HL-60/S4 treated with retinoic acid at 250 ng/mL for 4 days and 3 days (cell line): ENCODE measurements around the gene PDE11A.

ENCODE experiments used
- in situ Hi-C: fragments of 300-500 bp; cut with MboI; formaldehyde crosslinking; loops from 2 replicates; pipeline ENCODE4 v1.7.0; 2022; ENCODE audit warnings: low sequenced_read_pairs

The PDE11A gene

GRCh38 chr2:177611310-177611886 lies 461.2 kb downstream of the PDE11A start:
- in situ Hi-C loops: no loop called here

DNA sequence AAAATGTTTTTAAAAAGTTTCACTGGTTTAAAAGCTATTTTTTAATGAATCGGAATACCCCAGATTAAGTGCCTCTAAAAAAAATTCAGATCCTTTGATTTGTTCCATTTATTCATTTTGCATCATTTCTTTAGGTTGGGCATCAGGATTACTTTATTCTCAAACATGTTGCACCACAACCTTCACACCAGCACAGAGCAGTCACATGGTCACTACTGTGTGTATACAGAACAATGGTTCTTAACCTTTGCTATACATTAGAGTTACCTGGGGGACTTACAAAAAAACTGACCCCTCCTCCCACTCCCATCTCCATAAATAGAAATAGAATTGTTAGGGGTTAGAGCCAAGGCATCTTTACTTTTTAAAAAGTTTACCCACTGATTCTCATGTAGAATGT lies 461.8 kb downstream of the PDE11A start:
- in situ Hi-C loops: no loop called here

GRCh38 chr2:177606636-177607035 lies 465.9 kb downstream of the PDE11A start:
- in situ Hi-C loops: no loop called here

GRCh38 chr2:177604271-177605065 lies 468.1 kb downstream of the PDE11A start:
- in situ Hi-C loops: no loop called here

DNA sequence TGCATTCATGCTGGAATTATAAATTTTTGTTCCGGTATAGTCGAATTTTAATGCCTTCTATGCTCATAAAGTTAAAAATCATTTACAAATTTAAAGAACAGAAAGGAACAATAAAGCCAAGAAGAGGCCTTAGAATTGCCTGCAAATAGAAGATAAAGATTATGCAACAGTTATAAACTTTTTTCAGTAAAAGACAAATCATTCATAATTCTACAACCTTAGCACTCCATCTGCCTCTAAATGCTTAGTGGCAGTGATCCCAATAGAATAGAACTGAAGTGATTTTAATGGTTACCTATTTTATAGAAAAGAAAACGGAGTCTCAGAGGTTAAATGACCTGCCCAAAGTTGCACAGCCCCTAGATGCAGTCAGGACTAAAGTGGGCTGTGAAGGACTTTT lies 468.8 kb downstream of the PDE11A start:
- in situ Hi-C loops: no loop called here

GRCh38 chr2:177603181-177603580 lies 469.4 kb downstream of the PDE11A start:
- in situ Hi-C loops: no loop called here

DNA sequence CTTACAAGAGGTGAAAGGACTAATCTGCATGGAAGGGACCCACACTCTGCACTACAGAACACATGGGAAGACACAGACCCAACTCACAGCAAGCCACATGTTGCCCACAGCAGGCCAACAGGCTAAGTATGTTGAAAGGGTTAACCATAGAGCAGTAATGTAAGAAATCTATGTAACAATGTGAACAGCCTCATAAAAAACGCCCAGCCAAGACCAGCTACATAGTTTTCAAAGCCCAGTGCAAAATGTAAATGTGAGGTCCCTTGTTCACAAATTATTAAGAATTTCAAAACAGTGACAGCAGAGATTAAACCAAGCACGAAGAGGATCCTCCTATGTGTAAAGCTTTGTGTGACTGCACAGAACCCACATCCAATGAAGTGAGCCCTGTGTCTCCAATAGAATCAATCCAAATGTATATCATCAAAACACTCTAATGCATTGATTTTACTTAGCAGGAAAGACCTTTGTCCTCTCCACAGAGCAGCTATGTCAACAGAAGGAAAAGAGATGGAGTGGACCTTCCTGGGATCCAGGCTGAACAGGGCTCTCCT lies 469.9 kb downstream of the PDE11A start:
- in situ Hi-C loops: no loop called here

DNA sequence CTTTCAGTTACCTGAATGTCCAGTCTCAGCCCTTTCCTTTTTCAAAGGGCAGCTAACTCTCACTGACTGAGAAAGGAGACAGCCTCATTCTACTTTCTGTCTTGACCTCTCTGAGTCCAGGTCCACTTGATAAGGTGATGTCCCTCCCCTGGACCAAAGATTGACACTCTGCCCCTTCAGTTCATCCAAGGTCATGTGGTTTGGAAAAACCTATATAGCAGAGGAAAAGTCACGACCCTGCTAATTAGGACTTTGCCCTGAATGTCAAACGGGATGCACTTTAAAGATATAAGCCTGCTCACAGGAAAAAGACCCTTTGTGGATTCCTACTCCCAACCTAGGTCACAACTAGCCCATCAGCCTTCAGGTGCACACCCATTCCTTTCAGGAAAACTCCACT lies 471.7 kb downstream of the PDE11A start:
- in situ Hi-C loops: no loop called here

DNA sequence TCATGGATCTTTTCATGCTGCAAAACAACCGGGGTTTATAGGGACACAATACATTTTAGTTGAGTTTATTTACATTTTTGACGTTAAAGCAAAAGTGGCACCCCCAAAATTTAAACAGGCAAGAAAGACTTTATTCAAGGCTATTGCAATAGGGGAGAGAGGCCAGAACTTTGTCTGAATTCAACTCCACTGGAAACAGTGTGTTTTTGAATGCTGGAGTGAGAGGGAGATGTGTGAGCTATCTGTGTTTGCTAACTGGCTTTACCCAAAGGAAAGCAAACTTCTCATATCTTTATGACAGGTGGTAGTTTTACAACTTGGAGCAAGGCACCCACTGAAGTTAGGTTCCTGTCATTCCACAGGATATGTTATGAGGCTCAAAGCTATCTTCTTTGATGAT lies 472.6 kb downstream of the PDE11A start:
- in situ Hi-C loops: no loop called here

GRCh38 chr2:177599139-177599688 lies 473.4 kb downstream of the PDE11A start:
- in situ Hi-C loops: no loop called here

GRCh38 chr2:177598326-177599138 lies 474.0 kb downstream of the PDE11A start:
- in situ Hi-C loops: no loop called here

GRCh38 chr2:177597759-177598158 lies 474.8 kb downstream of the PDE11A start:
- in situ Hi-C loops: no loop called here

GRCh38 chr2:177596866-177597265 lies 475.7 kb downstream of the PDE11A start:
- in situ Hi-C loops: no loop called here

DNA sequence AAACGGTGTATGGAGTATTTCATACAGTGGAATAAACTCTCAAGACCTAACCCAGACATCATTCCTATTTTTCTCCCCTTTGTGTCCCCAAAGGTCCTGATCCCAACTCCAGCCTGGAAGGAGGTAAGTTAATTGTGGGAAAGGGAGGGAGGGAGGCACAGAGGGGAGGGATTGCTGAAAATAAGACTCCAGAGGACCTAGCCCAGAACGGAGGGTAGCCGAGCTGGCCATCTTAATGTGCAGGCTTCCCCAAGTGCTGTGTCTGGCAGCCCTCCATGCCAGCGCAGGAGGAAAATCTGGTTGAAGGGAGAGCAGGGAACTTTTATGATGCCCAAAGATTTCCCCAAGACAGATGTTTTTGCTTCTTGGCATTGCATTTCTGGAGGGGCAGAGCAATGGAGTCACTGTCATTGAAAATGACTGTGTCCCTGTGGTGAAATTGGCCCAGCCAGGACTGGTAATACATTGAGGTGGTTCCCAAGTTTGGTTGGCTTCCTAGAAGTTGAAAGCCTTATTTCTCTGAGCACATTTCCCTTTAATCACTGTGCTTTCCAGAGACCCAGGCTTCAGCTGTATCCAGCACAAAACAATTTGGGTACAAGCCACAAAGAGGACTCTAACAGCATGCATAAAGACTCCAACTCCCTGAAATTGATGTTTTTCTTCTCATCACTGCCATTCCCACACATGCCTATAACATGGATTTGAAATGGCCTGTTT lies 477.3 kb downstream of the PDE11A start:
- in situ Hi-C loops: no loop called here

DNA sequence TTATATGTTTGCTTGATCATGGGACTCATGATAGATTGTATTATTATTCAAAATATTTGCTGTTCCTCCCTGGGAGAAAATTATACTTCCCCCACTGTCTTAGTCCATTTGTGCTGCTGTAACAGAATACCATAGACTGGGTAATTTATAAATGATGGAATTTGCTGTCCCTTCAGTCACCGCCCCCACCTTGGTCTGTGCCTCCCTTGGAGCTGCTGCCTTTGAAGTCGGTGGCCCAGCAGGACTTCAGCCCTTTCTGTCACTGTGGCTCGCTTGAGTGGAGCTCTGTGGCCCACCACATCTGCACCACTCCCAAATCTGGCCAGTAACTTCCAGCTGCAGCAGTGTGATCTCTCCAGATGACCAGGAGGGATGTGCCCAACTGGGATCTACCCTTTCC lies 479.2 kb downstream of the PDE11A start:
- in situ Hi-C loops: no loop called here

DNA sequence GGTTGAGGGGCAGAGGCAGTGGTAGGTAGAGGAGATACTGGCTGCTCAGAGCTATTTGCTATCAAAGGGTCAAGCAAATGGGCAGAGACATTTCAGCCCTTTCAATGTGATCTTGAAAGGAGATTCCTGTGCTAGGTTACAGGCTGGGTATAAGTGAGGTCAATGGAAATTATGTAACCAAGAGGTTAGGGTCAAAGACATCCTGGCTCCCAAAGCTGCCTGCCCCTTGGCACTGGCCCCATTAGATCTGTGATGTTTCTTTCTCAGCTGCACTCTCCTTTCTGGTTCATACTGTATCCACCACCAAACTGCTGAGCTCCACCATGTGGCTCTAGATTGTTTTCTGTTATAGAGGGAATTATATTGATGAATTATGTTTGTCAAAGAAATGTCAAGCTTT lies 479.6 kb downstream of the PDE11A start:
- in situ Hi-C loops: no loop called here

GRCh38 chr2:177592397-177592796 lies 480.2 kb downstream of the PDE11A start:
- in situ Hi-C loops: no loop called here

DNA sequence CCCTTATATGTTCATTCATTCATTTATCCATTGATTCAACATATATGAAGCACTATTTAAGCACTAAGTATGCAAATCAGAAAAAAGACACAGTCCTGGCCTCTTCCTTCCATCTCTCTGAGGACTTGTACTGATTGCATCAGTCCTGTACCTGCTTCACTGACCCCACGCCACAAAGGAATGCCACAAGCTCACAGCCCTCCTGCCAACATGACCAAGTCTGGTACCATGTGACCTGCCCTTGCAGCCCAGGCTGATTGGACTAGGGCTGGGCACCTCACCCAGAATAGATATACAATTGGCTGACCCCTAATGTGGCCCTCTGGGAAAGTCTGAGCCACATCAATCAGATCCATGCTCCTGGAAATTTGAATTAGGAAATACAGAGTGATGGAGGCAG lies 483.4 kb downstream of the PDE11A start:
- in situ Hi-C loops: no loop called here

- in situ Hi-C loops: no loop called here
Observed at GRCh38 chr2:177588671-177589070, 483.9 kb downstream of the PDE11A start.

DNA sequence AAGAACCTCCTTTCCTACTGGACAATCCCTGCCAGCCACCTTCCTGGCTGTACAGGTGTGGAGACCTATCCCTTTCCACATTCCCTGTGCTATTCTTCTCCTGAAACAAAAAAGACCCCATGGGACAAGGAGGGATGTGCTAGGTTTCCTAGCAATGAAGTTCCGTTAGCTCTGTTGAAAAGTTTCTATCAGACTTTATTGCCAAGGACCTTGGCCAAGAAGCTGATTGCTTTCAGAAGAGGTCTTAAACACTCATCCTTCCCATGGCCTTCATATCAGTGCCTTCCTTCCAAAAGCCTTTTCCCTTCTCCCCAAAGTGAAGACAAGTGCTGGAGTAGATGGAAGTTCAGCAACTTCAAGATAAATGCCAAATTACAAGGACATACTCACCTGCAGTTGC lies 485.2 kb downstream of the PDE11A start:
- in situ Hi-C loops: no loop called here

GRCh38 chr2:177586154-177586553 lies 486.4 kb downstream of the PDE11A start:
- in situ Hi-C loops: no loop called here
